Measurements from ENCODE around the gene EIF3J.
"Not testable (repeated sequence)": the region's sequence is repeated elsewhere in the genome, so short reads cannot be mapped to it uniquely, and the experiment has no call there.

The EIF3J gene

GRCh38 chr15:44529864-44530604 is 6.9 kb upstream of the EIF3J start:
- no peak overlapping the region for H3K4me2 ChIP-seq (ENCODE audit: low read depth, low read length, poor library complexity, severe bottlenecking)
- H3K4me3 ChIP-seq (ENCODE audit: low read length, poor library complexity, severe bottlenecking), result no peak overlapping the region
- peaks cover 3% of the 10 kb centered on the region for H3K4me1 ChIP-seq (ENCODE audit: insufficient read depth, low read length, poor library complexity, severe bottlenecking)
- no peaks in the 10 kb centered on the region for H3K9me2 ChIP-seq (replicated peaks; ENCODE audit: low read depth, low read length)
- no peak overlapping the region for H3K9ac ChIP-seq (ENCODE audit: low read depth, low read length, poor library complexity, severe bottlenecking)
- H3F3A ChIP-seq (ENCODE audit: low read depth), result peaks cover 3% of the 10 kb centered on the region; the same call in 1 of the 2 replicates
- peaks cover 6% of the 10 kb centered on the region for H3K79me2 ChIP-seq (ENCODE audit: insufficient read depth, low read length)
- H3K36me3 ChIP-seq (ENCODE audit: insufficient read depth, low read length), result peaks cover 8% of the 10 kb centered on the region; the same call in 1 of the 2 replicates
- H2AFZ ChIP-seq (ENCODE audit: low read length), result no peak overlapping the region
- no peaks in the 10 kb centered on the region for H4K20me1 ChIP-seq (ENCODE audit: insufficient read depth, low read length, poor library complexity, severe bottlenecking)
- TF ChIP-seq CTCF (conservative IDR thresholded peaks at IDR 0.05; ENCODE audit: low read length), result no peak
- TF ChIP-seq EZH2phosphoT487 (IDR thresholded peaks at IDR 0.05; ENCODE audit: borderline replicate concordance), result no peak
- H3K27me3 ChIP-seq (ENCODE audit: insufficient read depth, low read length, poor library complexity, severe bottlenecking), result no peaks in the 10 kb centered on the region
- H3K9me3 ChIP-seq (ENCODE audit: insufficient read depth, low read depth, low read length), result no peaks in the 10 kb centered on the region

- H3K27me3 ChIP-seq (ENCODE audit: insufficient read depth, low read length, poor library complexity, severe bottlenecking), result no peaks in the 10 kb centered on the region
- H3K4me1 ChIP-seq (ENCODE audit: insufficient read depth, low read length, poor library complexity, severe bottlenecking), result peaks cover 9% of the 10 kb centered on the region
- H3F3A ChIP-seq (ENCODE audit: low read depth), result peaks cover 3% of the 10 kb centered on the region; the same call in 1 of the 2 replicates
These were observed 6.3 kb upstream of the EIF3J start for GRCh38 chr15:44530653-44531052.

GRCh38 chr15:44532275-44532674 is 4.7 kb upstream of the EIF3J start:
- Histone ChIP-seq H3K4me1 (ENCODE audit: insufficient read depth, low read length, poor library complexity, severe bottlenecking) (peaks cover 12% of the 10 kb centered on the region), H3K79me2 (ENCODE audit: insufficient read depth, low read length) (peaks cover 19% of the 10 kb centered on the region)
- H3K9me3 ChIP-seq (ENCODE audit: insufficient read depth, low read depth, low read length); H3F3A ChIP-seq (ENCODE audit: low read depth); H3K4me3 ChIP-seq (ENCODE audit: low read length, poor library complexity, severe bottlenecking); H3K9ac ChIP-seq (ENCODE audit: low read depth, low read length, poor library complexity, severe bottlenecking); H3K4me2 ChIP-seq (ENCODE audit: low read depth, low read length, poor library complexity, severe bottlenecking); H2AFZ ChIP-seq (ENCODE audit: low read length); H4K20me1 ChIP-seq (ENCODE audit: insufficient read depth, low read length, poor library complexity, severe bottlenecking); H3K27me3 ChIP-seq (ENCODE audit: insufficient read depth, low read length, poor library complexity, severe bottlenecking); H3K36me3 ChIP-seq (ENCODE audit: insufficient read depth, low read length); H3K9me2 ChIP-seq (replicated peaks; ENCODE audit: low read depth, low read length): not testable (repeated sequence)

More at GRCh38 chr15:44530653-44531052, 6.3 kb upstream of the EIF3J start:
- Histone ChIP-seq H3K9ac (ENCODE audit: low read depth, low read length, poor library complexity, severe bottlenecking) (no peak overlapping the region), H2AFZ (ENCODE audit: low read length) (no peak overlapping the region), H3K4me3 (ENCODE audit: low read length, poor library complexity, severe bottlenecking) (no peak overlapping the region), H3K9me3 (ENCODE audit: insufficient read depth, low read depth, low read length) (no peaks in the 10 kb centered on the region), H4K20me1 (ENCODE audit: insufficient read depth, low read length, poor library complexity, severe bottlenecking) (no peaks in the 10 kb centered on the region), H3K79me2 (ENCODE audit: insufficient read depth, low read length) (peaks cover 12% of the 10 kb centered on the region), H3K9me2 (replicated peaks; ENCODE audit: low read depth, low read length) (no peaks in the 10 kb centered on the region), H3K4me2 (ENCODE audit: low read depth, low read length, poor library complexity, severe bottlenecking) (no peak overlapping the region), H3K36me3 (ENCODE audit: insufficient read depth, low read length) (peaks cover 3% of the 10 kb centered on the region; the same call in 1 of the 2 replicates)
- TF ChIP-seq EZH2phosphoT487 (IDR thresholded peaks at IDR 0.05; ENCODE audit: borderline replicate concordance) (no peak), CTCF (conservative IDR thresholded peaks at IDR 0.05; ENCODE audit: low read length) (no peak)

- H4K20me1 ChIP-seq (ENCODE audit: insufficient read depth, low read length, poor library complexity, severe bottlenecking), result peaks cover 3% of the 10 kb centered on the region
- H3K27me3 ChIP-seq (ENCODE audit: insufficient read depth, low read length, poor library complexity, severe bottlenecking), result no peaks in the 10 kb centered on the region
- H3K79me2 ChIP-seq (ENCODE audit: insufficient read depth, low read length), result peaks cover 23% of the 10 kb centered on the region
- no peaks in the 10 kb centered on the region; the same call in 1 of the 2 replicates for H3F3A ChIP-seq (ENCODE audit: low read depth)
- no peak overlapping the region for H2AFZ ChIP-seq (ENCODE audit: low read length)
- no peaks in the 10 kb centered on the region for H3K9me3 ChIP-seq (ENCODE audit: insufficient read depth, low read depth, low read length)
- H3K4me3 ChIP-seq (ENCODE audit: low read length, poor library complexity, severe bottlenecking), result no peak overlapping the region
- H3K36me3 ChIP-seq (ENCODE audit: insufficient read depth, low read length), result no peaks in the 10 kb centered on the region
- TF ChIP-seq CTCF (conservative IDR thresholded peaks at IDR 0.05; ENCODE audit: low read length) (peak; percentile 49), EZH2phosphoT487 (IDR thresholded peaks at IDR 0.05; ENCODE audit: borderline replicate concordance) (no peak)
- no peak overlapping the region for H3K9ac ChIP-seq (ENCODE audit: low read depth, low read length, poor library complexity, severe bottlenecking)
- H3K4me1 ChIP-seq (ENCODE audit: insufficient read depth, low read length, poor library complexity, severe bottlenecking), result peaks cover 14% of the 10 kb centered on the region
- H3K9me2 ChIP-seq (replicated peaks; ENCODE audit: low read depth, low read length), result no peaks in the 10 kb centered on the region
- no peak overlapping the region for H3K4me2 ChIP-seq (ENCODE audit: low read depth, low read length, poor library complexity, severe bottlenecking)
These were observed 4.3 kb upstream of the EIF3J start for GRCh38 chr15:44532689-44533088.

Measured in Loucy (cell line).